BE2C (cell line): Measurements from ENCODE around the gene STAT5B.

Experiments
- DNase-seq: peaks from one replicate; pipeline ENCODE4 v3.0.0-alpha.2; 2020
- H3K27me3 ChIP-seq: fragments of 250-450 bp; sonication (Bioruptor Pico); 2 replicates; pipeline ENCODE4 v1.5.1; 2020; ENCODE audit warnings: mild to moderate bottlenecking
- H3K36me3 ChIP-seq: fragments of 250-450 bp; sonication (Bioruptor Pico); 2 replicates; pipeline ENCODE4 v1.5.1; 2020; ENCODE audit warnings: mild to moderate bottlenecking
- H3K4me1 ChIP-seq: fragments of 250-450 bp; sonication (Bioruptor Pico); 2 replicates; pipeline ENCODE4 v1.5.1; 2020
- H3K4me3 ChIP-seq: 2 replicates; pipeline ENCODE4 v1.5.1; 2011; ENCODE audit warnings: low read depth, low read length
- H3K9me3 ChIP-seq: fragments of 250-450 bp; sonication (Bioruptor Pico); 2 replicates; pipeline ENCODE4 v1.5.1; 2020
- CTCF ChIP-seq: IDR thresholded peaks from 2 replicates; pipeline ENCODE4 v1.5.1; 2012; ENCODE audit warnings: mild to moderate bottlenecking, low read depth, low read length

STAT5B gene

GRCh38 chr17:42317266-42317845 is 41.2 kb upstream of the STAT5B start:
- Histone ChIP-seq H3K9me3 (no peaks in the 10 kb centered on the region), H3K36me3 (peaks cover 27% of the 10 kb centered on the region), H3K4me1 (peaks cover 3% of the 10 kb centered on the region), H3K4me3 (no peak overlapping the region), H3K27me3 (no peaks in the 10 kb centered on the region)
- no peak for DNase-seq
- no peak for TF ChIP-seq CTCF

DNA sequence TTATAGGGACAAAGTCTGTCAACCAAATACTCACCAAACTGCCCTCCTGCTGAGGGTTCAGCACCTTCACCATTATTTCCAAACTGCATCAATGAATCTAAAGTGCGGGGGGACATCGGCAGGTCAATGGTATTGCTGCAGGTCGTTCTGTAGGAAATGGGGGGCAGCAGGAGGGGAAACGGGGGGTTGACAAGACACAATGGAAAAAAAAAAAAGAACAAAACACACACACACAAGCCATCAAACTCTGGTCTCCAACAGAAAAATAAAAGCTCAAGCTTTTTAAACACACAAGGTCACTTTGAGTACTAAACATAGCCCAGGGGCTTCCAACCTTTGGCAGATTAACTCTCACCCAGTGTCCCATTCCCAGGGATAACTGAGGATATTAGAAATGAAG is 40.6 kb upstream of the STAT5B start:
- Histone ChIP-seq H3K9me3 (no peaks in the 10 kb centered on the region), H3K4me3 (no peak overlapping the region), H3K27me3 (no peaks in the 10 kb centered on the region), H3K4me1 (peaks cover 3% of the 10 kb centered on the region), H3K36me3 (peaks cover 21% of the 10 kb centered on the region)
- no peak for TF ChIP-seq CTCF
- DNase-seq = no peak

DNA sequence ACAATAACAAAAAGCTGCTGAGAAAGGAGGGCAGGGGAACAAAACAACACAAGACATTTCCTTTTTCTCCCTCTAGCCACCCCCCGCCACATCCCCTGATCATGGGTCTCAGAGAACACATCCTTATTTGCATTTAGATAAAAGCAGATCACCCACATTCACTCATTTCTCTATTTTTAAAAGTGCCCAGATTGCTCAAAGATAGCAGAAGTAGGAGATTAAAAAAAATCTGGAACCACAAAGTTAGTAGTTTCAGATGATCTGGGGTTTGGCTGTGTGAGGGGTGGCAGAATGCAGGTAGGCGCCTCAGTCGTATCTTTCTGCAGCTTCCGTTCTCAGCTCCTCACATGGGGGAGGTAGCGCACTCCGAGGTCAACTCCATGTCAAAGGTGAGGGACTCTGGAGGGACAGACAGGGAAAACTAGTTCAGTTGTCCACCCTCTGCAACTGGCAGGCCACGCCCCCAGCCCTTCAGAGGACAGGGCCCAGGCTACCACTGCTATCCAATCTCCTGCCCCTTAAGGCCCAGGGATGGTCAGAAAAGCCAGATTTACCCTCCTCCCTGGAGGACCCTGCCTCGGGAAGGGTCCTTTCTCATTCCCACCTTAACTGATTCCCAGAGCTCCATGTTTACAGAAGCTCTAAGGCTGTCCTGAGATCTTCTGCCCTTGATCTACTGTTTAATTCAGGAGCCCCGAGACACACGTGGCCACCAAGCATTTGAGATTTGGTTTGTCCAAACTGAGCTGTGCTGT is 39.4 kb upstream of the STAT5B start:
- no peak for DNase-seq
- Histone ChIP-seq H3K9me3 (no peaks in the 10 kb centered on the region), H3K4me1 (peaks cover 11% of the 10 kb centered on the region), H3K36me3 (peaks cover 19% of the 10 kb centered on the region), H3K27me3 (no peaks in the 10 kb centered on the region), H3K4me3 (no peak overlapping the region)
- TF ChIP-seq CTCF = no peak

- H3K4me3 ChIP-seq = no peak overlapping the region
- H3K9me3 ChIP-seq = no peaks in the 10 kb centered on the region
- TF ChIP-seq CTCF = no peak
- no peaks in the 10 kb centered on the region for H3K27me3 ChIP-seq
- no peak for DNase-seq
- H3K4me1 ChIP-seq = peaks cover 15% of the 10 kb centered on the region
- peaks cover 11% of the 10 kb centered on the region for H3K36me3 ChIP-seq
Measured at GRCh38 chr17:42313773-42314566, 37.8 kb upstream of the STAT5B start.

DNA sequence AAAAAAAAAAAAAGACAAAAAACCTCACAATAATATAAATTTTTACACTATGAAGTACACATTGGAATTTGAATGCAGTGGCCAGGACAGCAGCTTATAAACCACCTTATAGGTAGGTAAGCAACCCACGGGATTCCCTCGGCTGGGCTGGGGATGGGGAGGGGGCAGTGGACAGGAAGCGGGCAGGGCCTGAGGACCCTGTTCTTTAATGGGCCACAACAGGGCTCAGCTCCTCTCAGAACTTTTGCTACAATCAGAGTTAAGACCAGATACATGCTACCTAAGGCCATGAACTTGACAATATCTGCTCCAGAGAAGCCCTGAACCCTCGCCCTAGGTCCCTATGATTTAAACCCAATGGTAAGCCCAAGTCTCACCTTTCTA is 37.2 kb upstream of the STAT5B start:
- Histone ChIP-seq H3K9me3 (no peaks in the 10 kb centered on the region), H3K4me3 (no peak overlapping the region), H3K27me3 (no peaks in the 10 kb centered on the region), H3K4me1 (peaks cover 15% of the 10 kb centered on the region), H3K36me3 (peaks cover 11% of the 10 kb centered on the region)
- no peak for DNase-seq
- no peak for TF ChIP-seq CTCF
